ENCODE results near the gene ZCCHC7.
"Not testable (repeated sequence)": the region's sequence is repeated elsewhere in the genome, so short reads cannot be mapped to it uniquely, and the experiment has no call there.

The ZCCHC7 gene

GRCh38 chr9:37382161-37382981, 262.0 kb downstream of the ZCCHC7 start:
- DNase-seq = no peak

- no peak for DNase-seq
Measured at GRCh38 chr9:37382982-37383357, 262.6 kb downstream of the ZCCHC7 start.

- no peak for DNase-seq
Measured at GRCh38 chr9:37383393-37383792, 263.0 kb downstream of the ZCCHC7 start.

GRCh38 chr9:37383876-37384746, 263.7 kb downstream of the ZCCHC7 start:
- no peak for DNase-seq

- no peak for DNase-seq
Measured at GRCh38 chr9:37385286-37385685, 264.9 kb downstream of the ZCCHC7 start.

GRCh38 chr9:37386988-37387387, 266.6 kb downstream of the ZCCHC7 start:
- DNase-seq = no peak

- no peak for DNase-seq
Measured at GRCh38 chr9:37390759-37391158, 270.4 kb downstream of the ZCCHC7 start.

GRCh38 chr9:37392272-37392671, 271.9 kb downstream of the ZCCHC7 start:
- DNase-seq = no peak

GRCh38 chr9:37395229-37395628, 274.9 kb downstream of the ZCCHC7 start:
- no peak for DNase-seq

- DNase-seq = no peak
Measured at GRCh38 chr9:37395663-37396062, 275.3 kb downstream of the ZCCHC7 start.

GRCh38 chr9:37397948-37398347, 277.6 kb downstream of the ZCCHC7 start:
- DNase-seq = not testable (repeated sequence)

- DNase-seq = no peak
Measured at GRCh38 chr9:37398464-37399025, 278.2 kb downstream of the ZCCHC7 start.

- DNase-seq = no peak
Measured at GRCh38 chr9:37399336-37399735, 279.0 kb downstream of the ZCCHC7 start.

GRCh38 chr9:37404590-37404989, 284.2 kb downstream of the ZCCHC7 start:
- DNase-seq = no peak

GRCh38 chr9:37405350-37405749, 285.0 kb downstream of the ZCCHC7 start:
- no peak for DNase-seq

GRCh38 chr9:37405764-37406380, 285.5 kb downstream of the ZCCHC7 start:
- DNase-seq = no peak

- DNase-seq = no peak
Measured at GRCh38 chr9:37406603-37407401, 286.4 kb downstream of the ZCCHC7 start.

GRCh38 chr9:37407468-37407867, 287.1 kb downstream of the ZCCHC7 start:
- no peak for DNase-seq

Data from fibroblast of upper back skin (primary cell).